Heart left ventricle (tissue), 16 donors: ENCODE results near the gene MAGEB17. TPM values are rescaled to one million over a fixed set of nuclear protein-coding genes. Genes with fewer than 3 reads are reported as not detected.

Experiments used
- ATAC-seq, 4 donors: fragments of 200-7000 bp; cut with Tn5 transposase; one replicate each; pipeline ENCODE4 v1.9.1; 2020 to 2022; ENCODE audit warnings: moderate library complexity in 4 of 4, mild to moderate bottlenecking in 3 of 4, moderate number of reproducible peaks in 1 of 4
- DNase-seq, 5 donors: peaks; one replicate each; pipeline ENCODE4 v3.0.0-alpha.2; 2020
- H3K27ac ChIP-seq, 12 donors: fragments of 200-600 bp; sonication (generic) in 4 of 12; one replicate each; pipeline versions ENCODE4 v1.5.0 to v1.8.0; 2016 to 2022; ENCODE audit warnings: mild to moderate bottlenecking in 2 of 12
- H3K27me3 ChIP-seq, 9 donors: fragments of 200-600 bp; sonication (generic) in 2 of 9; one replicate each; pipeline versions ENCODE4 v1.5.1 to v1.8.0; 2016 to 2022; ENCODE audit warnings: mild to moderate bottlenecking in 3 of 9
- H3K36me3 ChIP-seq, 9 donors: fragments of 200-600 bp; sonication (generic) in 2 of 9; one replicate each; pipeline versions ENCODE4 v1.5.0 to v1.8.0; 2018 to 2022; ENCODE audit warnings: mild to moderate bottlenecking in 2 of 9
- H3K4me1 ChIP-seq, 12 donors: fragments of 200-600 bp; sonication (generic) in 4 of 12; one replicate each; pipeline versions ENCODE4 v1.5.0 to v1.8.0; 2016 to 2022; ENCODE audit warnings: mild to moderate bottlenecking in 3 of 12
- H3K4me3 ChIP-seq, 12 donors: fragments of 200-600 bp; sonication (generic) in 4 of 12; one replicate each; pipeline versions ENCODE4 v1.5.0 to v1.8.0; 2017 to 2022; ENCODE audit warnings: mild to moderate bottlenecking in 9 of 12, moderate library complexity in 4 of 12
- H3K9me3 ChIP-seq, 12 donors: fragments of 200-600 bp; sonication (generic) in 4 of 12; one replicate each; pipeline versions ENCODE4 v1.5.0 to v1.8.0; 2016 to 2022; ENCODE audit warnings: mild to moderate bottlenecking in 1 of 12
- CTCF ChIP-seq, 12 donors: fragments of 200-600 bp; sonication (generic) in 4 of 12; IDR thresholded peaks; one replicate each; pipeline versions ENCODE4 v1.5.0 to v1.8.0; 2018 to 2022; ENCODE audit warnings: antibody characterized with exemption in 12 of 12, mild to moderate bottlenecking in 5 of 12
- POLR2A ChIP-seq, 2 donors: fragments of 450-650 bp; IDR thresholded peaks; one replicate each; pipeline ENCODE4 v1.6.1; 2017; ENCODE audit warnings: antibody characterized with exemption in 2 of 2, mild to moderate bottlenecking in 2 of 2, moderate library complexity in 2 of 2
- WGBS, 4 donors: extraction: QIAGEN DNeasy Blood & Tissue Kit in 2 of 4; methylation state at CpG; one replicate each; pipeline versions ENCODE4 v1.1.5 to v1.1.7; 2013 to 2018; 5-methylcytosine and 5-hydroxymethylcytosine counted together
- intact Hi-C, 10 donors: fragments of 100-400 bp; cut with DNase I; formaldehyde crosslinking; loops; one replicate each; pipeline versions ENCODE4 v1.11.1 to v1.14.2; 2022
- polyA plus RNA-seq, 2 donors: library from polyadenylated mRNA; stranded (reverse); fragments of 200-250 nt; gene quantifications; one replicate each; pipeline ENCODE4 v1.2.3, GENCODE V29; 2013
- total RNA-seq, 9 donors: library from RNA; depleted of rRNA in 2 of 9; stranded (reverse); fragments of >200 nt in 2 of 9; fragmentation: NEBNext Ultra II Directional in 3 of 9; extraction: Animal tissue kit (Norgen Biotek cat#: 25700) in 3 of 9; gene quantifications; one replicate each; pipeline versions ENCODE4 v1.1.0 to v1.2.4, GENCODE V29; 2016 to 2023
- donor health status: ischemic (EF 13 %, LVEDD 7.1; RV severe dilation, severe dysfunction).
- donor health status: healthy with polysubstance abuse.
- donor health status: DM: no; HTN: yes; CAD: no.
- donor health status: DM: no; HTN: no; CAD: no.
- donor health status: ischemic (EF 25% LVEDD 6.9; RV normal size, moderate dysfunction).
- donor health status: ischemic (EF 25% LVEDD 5.7; RV mildly dilated, moderate dysfunction).
- donor health status: healthy.
- donor health status: DM: yes; HTN: yes; CAD: no.
- donor health status: ischemic (EF 35%, LVEDD 5.7; RV mildly dilated, moderate dysfunction).
- donor health status: nonischemic (EF 11% LVEDD 7.7; RV severe dilation, severe dysfunction).
- donor health status: DM: yes; HTN: yes; CAD: no.
- donor health status: PGD.
- donor health status: ischemic (EF 29% LVEDD 5.4; RV normal size, mild dysfunction).
- donor health status: nonischemic (EF 23%, LVEDD 6.1; RV moderate dilation, normal function).

MAGEB17 gene
- total and polyA plus RNA-seq, 11 donors: 0.14 to 0.19 (median 0.15) TPM; not detected in 8

- H3K4me3 ChIP-seq: no peak within 1 kb of the TSS
- ATAC-seq: peak; percentile 75 to 94 (median 90)
- no peaks in the 10 kb centered on the region for H3K36me3 ChIP-seq
- intact Hi-C loops: loop anchor here (2.0 to 10.0 kb wide), 6 partner anchors 539 to 571 kb away; no protein-coding TSS in a partner anchor
- H3K9me3 ChIP-seq: peaks cover 0 to 12% (median 0%) of the 10 kb centered on the region in 12 donors
- peaks cover 0 to 43% (median 0%) of the 10 kb centered on the region in 9 donors for H3K27me3 ChIP-seq
- TF ChIP-seq CTCF (IDR thresholded peaks at IDR 0.05): peak; percentile 42 to 76 (median 64)
- TF ChIP-seq POLR2A (IDR thresholded peaks at IDR 0.05): no peak
- H3K4me1 ChIP-seq: no peaks in the 10 kb centered on the region
- DNase-seq: peak; percentile 54 to 84 (median 70)
- no peak within 1 kb of the TSS for H3K27ac ChIP-seq
- 0 to 5% (median 1%) methylated on average over 6 of the region's 6 CpGs for WGBS, 4 donors
These were observed 44.0 kb upstream of the MAGEB17 start, which contains the start of gene GRPR for GRCh38 chrX:16123222-16123786. Gene GRPR, plus strand, starts transcription at chrX:16123565. Its CDS starts 389 bp downstream, at chrX:16123954.

GRCh38 chrX:16124201-16124600, 43.1 kb upstream of the MAGEB17 start:
- no peaks in the 10 kb centered on the region for H3K36me3 ChIP-seq
- no peak for ATAC-seq
- intact Hi-C loops: loop anchor here in 9 of 10 donors (5.0 to 10.0 kb wide), 5 partner anchors 538 to 571 kb away; no protein-coding TSS in a partner anchor
- peaks cover 0 to 52% (median 0%) of the 10 kb centered on the region in 9 donors for H3K27me3 ChIP-seq
- no peaks in the 10 kb centered on the region for H3K4me1 ChIP-seq
- 66 to 78% (median 75%) methylated on average over 7 of the region's 7 CpGs for WGBS, 4 donors
- TF ChIP-seq CTCF (IDR thresholded peaks at IDR 0.05) (no peak), POLR2A (IDR thresholded peaks at IDR 0.05) (no peak)
- DNase-seq: no peak
- no peak overlapping the region for H3K4me3 ChIP-seq
- no peak overlapping the region for H3K27ac ChIP-seq
- peaks cover 0 to 4% (median 0%) of the 10 kb centered on the region in 12 donors for H3K9me3 ChIP-seq

GRCh38 chrX:16125520-16126149, 41.6 kb upstream of the MAGEB17 start:
- no peaks in the 10 kb centered on the region for H3K9me3 ChIP-seq
- intact Hi-C loops: loop anchor here in 7 of 10 donors (10.0 kb wide), 3 partner anchors 539 to 569 kb away; no protein-coding TSS in a partner anchor
- H3K27ac ChIP-seq: no peak overlapping the region
- peaks cover 0 to 56% (median 0%) of the 10 kb centered on the region in 9 donors for H3K27me3 ChIP-seq
- no peaks in the 10 kb centered on the region for H3K4me1 ChIP-seq
- 65 to 76% (median 72%) methylated on average over 5 of the region's 5 CpGs for WGBS, 4 donors
- DNase-seq (no peak), ATAC-seq (no peak)
- TF ChIP-seq POLR2A (IDR thresholded peaks at IDR 0.05) (no peak), CTCF (IDR thresholded peaks at IDR 0.05) (no peak)
- no peak overlapping the region for H3K4me3 ChIP-seq
- H3K36me3 ChIP-seq: no peaks in the 10 kb centered on the region

GRCh38 chrX:16130707-16131106, 36.6 kb upstream of the MAGEB17 start:
- Histone ChIP-seq H3K27ac (no peak overlapping the region), H3K27me3 (peaks cover 0 to 58% (median 0%) of the 10 kb centered on the region in 9 donors), H3K36me3 (no peaks in the 10 kb centered on the region), H3K4me1 (no peaks in the 10 kb centered on the region), H3K4me3 (no peak overlapping the region), H3K9me3 (no peaks in the 10 kb centered on the region)
- TF ChIP-seq CTCF (IDR thresholded peaks at IDR 0.05) (no peak), POLR2A (IDR thresholded peaks at IDR 0.05) (no peak)
- DNase-seq (no peak), ATAC-seq (no peak)
- WGBS, 4 donors: 41 to 58% (median 54%) methylated on average over 2 of the region's 2 CpGs
- intact Hi-C loops: no loop called here
